Fibroblast of lung (primary cell): ENCODE measurements around the gene PAQR6. TPM values are rescaled to one million over a fixed set of nuclear protein-coding genes. Genes with fewer than 3 reads are reported as not detected.

Experiments used
- DNase-seq, 2 donors: peaks; one replicate each; pipeline versions ENCODE4 v3.0.0 to v3.0.0-alpha.2; 2010; ENCODE audit warnings: low read depth in 2 of 2
- H2AFZ ChIP-seq: 2 replicates; pipeline ENCODE4 v1.5.1; 2012; ENCODE audit warnings: low read length, control low read depth, inconsistent platforms
- H3K27ac ChIP-seq: 2 replicates; pipeline ENCODE4 v1.5.1; 2011; ENCODE audit warnings: low read length, control low read depth; ENCODE audit not compliant: insufficient read depth
- H3K27me3 ChIP-seq: 2 replicates; pipeline ENCODE4 v1.5.1; 2011; ENCODE audit warnings: mild to moderate bottlenecking, low read length; ENCODE audit not compliant: control insufficient read depth, insufficient read depth
- H3K36me3 ChIP-seq: 2 replicates; pipeline ENCODE4 v1.5.1; 2011; ENCODE audit warnings: low read length; ENCODE audit not compliant: control insufficient read depth, insufficient read depth
- H3K4me1 ChIP-seq: 2 replicates; pipeline ENCODE4 v1.5.1; 2011; ENCODE audit warnings: low read length; ENCODE audit not compliant: control insufficient read depth, insufficient read depth; ENCODE audit errors: extremely low read depth
- H3K4me2 ChIP-seq: 2 replicates; pipeline ENCODE4 v1.5.1; 2011; ENCODE audit warnings: low read length, control low read depth; ENCODE audit not compliant: insufficient read depth; ENCODE audit errors: extremely low read depth
- H3K4me3 ChIP-seq, 4 experiments: fragments of 200-600 bp in 1 of 4; sonication (generic) in 1 of 4; replicated peaks in 1 of 4; 2 replicates each; pipeline ENCODE4 v1.5.1; 2011 to 2016; ENCODE audit warnings: low read length in 4 of 4, low read depth in 3 of 4, mild to moderate bottlenecking in 3 of 4, control low read depth in 2 of 4, inconsistent platforms in 1 of 4, mixed read lengths in 1 of 4; ENCODE audit not compliant: insufficient read depth in 1 of 4; ENCODE audit errors: control extremely low read depth in 1 of 4
- H3K79me2 ChIP-seq: 2 replicates; pipeline ENCODE4 v1.5.1; 2012; ENCODE audit warnings: mild to moderate bottlenecking, low read length, inconsistent platforms; ENCODE audit not compliant: control insufficient read depth, insufficient read depth
- H3K9ac ChIP-seq: 2 replicates; pipeline ENCODE4 v1.5.1; 2011; ENCODE audit warnings: mild to moderate bottlenecking, low read length, control low read depth; ENCODE audit not compliant: insufficient read depth
- H3K9me3 ChIP-seq: 2 replicates; pipeline ENCODE4 v1.5.1; 2012; ENCODE audit warnings: low read depth, low read length; ENCODE audit not compliant: control insufficient read depth, insufficient read depth
- H4K20me1 ChIP-seq: 2 replicates; pipeline ENCODE4 v1.5.1; 2011; ENCODE audit warnings: low read length; ENCODE audit not compliant: control insufficient read depth, insufficient read depth; ENCODE audit errors: extremely low read depth
- EZH2 ChIP-seq: IDR thresholded peaks from 2 replicates; pipeline ENCODE4 v1.5.1; 2012; ENCODE audit warnings: low read length, control low read depth, mild to moderate bottlenecking; ENCODE audit errors: missing control alignments
- polyA minus RNA-seq: library from RNA; depleted of rRNA, polyadenylated mRNA; stranded (reverse); fragments of >200 nt; gene quantifications from 2 replicates; pipeline ENCODE4 v1.2.3, GENCODE V29; 2011; ENCODE audit warnings: low replicate concordance
- polyA plus RNA-seq, 2 donors: library from polyadenylated mRNA; depleted of rRNA in 1 of 2; stranded (reverse) in 1 of 2; unstranded in 1 of 2; fragments of >200 nt; gene quantifications; 2 replicates each; pipeline ENCODE4 v1.2.1, GENCODE V29; 2011 to 2012; ENCODE audit warnings: missing spikeins in 1 of 2
- total RNA-seq: library from RNA; depleted of rRNA; stranded (reverse); fragments of >200 nt; gene quantifications from 2 replicates; pipeline ENCODE4 v1.2.1, GENCODE V29; 2014
- TF ChIP-seq, protein P1 (sequence below), 2 donors: IDR thresholded peaks in 1 of 2; conservative IDR thresholded peaks in 1 of 2; 1 replicate in 1 of 2; 2 replicates in 1 of 2; pipeline ENCODE4 v1.5.1; 2011 to 2012; ENCODE audit warnings: low read length in 2 of 2, control low read depth in 1 of 2, inconsistent platforms in 1 of 2, low read depth in 1 of 2, mild to moderate bottlenecking in 1 of 2

Gene PAQR6, protein sequence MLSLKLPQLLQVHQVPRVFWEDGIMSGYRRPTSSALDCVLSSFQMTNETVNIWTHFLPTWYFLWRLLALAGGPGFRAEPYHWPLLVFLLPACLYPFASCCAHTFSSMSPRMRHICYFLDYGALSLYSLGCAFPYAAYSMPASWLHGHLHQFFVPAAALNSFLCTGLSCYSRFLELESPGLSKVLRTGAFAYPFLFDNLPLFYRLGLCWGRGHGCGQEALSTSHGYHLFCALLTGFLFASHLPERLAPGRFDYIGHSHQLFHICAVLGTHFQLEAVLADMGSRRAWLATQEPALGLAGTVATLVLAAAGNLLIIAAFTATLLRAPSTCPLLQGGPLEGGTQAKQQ
- total RNA-seq (0.26 and 0.33 TPM in 2 replicates), polyA plus RNA-seq (0.05 and 0.17 TPM in 2 replicates), polyA minus RNA-seq (not detected in 2 replicates)
- 0.27 and 0.33 TPM in 2 replicates for polyA plus RNA-seq (2012)

DNA sequence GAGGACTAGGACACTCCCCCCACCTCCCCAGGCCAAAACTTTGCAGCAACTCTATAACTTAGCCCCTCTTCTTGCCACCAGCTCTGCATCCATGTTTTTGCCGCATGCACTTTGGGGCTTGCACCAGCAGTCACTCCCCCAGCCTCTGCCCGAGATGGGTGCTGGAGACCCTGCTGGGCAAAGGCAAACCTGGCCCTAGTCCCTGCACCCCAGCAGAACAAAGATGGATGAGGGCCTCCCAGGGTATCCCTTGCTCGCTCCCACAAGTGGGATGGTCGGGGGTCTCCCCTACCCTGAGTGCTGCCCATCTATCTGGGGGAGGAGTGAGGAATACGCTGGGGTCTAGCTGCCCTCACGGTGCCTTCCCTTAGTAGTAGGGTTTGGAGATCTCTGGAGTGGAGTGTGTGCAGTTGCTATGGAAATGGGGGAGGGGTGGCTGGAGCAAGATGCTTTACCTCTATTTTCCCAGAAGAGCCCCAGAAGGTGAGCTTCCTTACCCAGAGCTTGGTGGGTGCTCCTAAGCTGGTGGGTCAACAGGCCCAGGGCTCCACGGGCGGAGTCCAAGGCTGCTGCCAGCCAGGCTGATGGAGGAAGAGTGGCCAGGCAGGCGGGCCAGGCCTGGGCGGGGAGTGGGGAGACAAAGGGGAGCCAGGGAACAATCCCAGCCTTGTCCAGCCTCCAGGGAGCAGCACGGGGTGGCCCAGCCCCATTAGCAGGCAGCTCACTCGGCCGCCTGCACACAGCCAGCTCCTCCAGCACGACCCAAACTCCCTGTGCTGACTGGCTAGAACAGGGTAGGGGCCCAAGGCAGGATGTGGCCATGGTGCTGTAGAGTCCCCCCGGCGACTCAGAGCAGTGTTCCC, at the start of gene PAQR6:
Gene PAQR6, minus strand, starts transcription at position 597 of the 863 bp plus-strand sequence. CDS start 1,325 bp downstream, outside the sequence.
- peaks cover 3% of the 10 kb centered on the region for H3K4me1 ChIP-seq
- no peak within 1 kb of the TSS for H3K4me3 ChIP-seq
- TF ChIP-seq, protein P1, sequence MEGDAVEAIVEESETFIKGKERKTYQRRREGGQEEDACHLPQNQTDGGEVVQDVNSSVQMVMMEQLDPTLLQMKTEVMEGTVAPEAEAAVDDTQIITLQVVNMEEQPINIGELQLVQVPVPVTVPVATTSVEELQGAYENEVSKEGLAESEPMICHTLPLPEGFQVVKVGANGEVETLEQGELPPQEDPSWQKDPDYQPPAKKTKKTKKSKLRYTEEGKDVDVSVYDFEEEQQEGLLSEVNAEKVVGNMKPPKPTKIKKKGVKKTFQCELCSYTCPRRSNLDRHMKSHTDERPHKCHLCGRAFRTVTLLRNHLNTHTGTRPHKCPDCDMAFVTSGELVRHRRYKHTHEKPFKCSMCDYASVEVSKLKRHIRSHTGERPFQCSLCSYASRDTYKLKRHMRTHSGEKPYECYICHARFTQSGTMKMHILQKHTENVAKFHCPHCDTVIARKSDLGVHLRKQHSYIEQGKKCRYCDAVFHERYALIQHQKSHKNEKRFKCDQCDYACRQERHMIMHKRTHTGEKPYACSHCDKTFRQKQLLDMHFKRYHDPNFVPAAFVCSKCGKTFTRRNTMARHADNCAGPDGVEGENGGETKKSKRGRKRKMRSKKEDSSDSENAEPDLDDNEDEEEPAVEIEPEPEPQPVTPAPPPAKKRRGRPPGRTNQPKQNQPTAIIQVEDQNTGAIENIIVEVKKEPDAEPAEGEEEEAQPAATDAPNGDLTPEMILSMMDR (conservative IDR thresholded peaks at IDR 0.05 in 1 of 2, IDR thresholded peaks at IDR 0.05 in 1 of 2; ENCODE audit: low read depth in 1 of 2, low read length in 2 of 2): no peak
- no peak for TF ChIP-seq EZH2
- H3K9me3 ChIP-seq: no peaks in the 10 kb centered on the region
- no peak within 1 kb of the TSS for H2AFZ ChIP-seq
- H3K79me2 ChIP-seq: no peaks in the 10 kb centered on the region
- no peak within 1 kb of the TSS for H3K4me2 ChIP-seq
- peaks cover 10% of the 10 kb centered on the region for H3K27me3 ChIP-seq
- H3K27ac ChIP-seq: no peak within 1 kb of the TSS
- no peak for DNase-seq
- H4K20me1 ChIP-seq: no peaks in the 10 kb centered on the region
- peaks cover 12% of the 10 kb centered on the region for H3K36me3 ChIP-seq
- no peak within 1 kb of the TSS for H3K9ac ChIP-seq

DNA sequence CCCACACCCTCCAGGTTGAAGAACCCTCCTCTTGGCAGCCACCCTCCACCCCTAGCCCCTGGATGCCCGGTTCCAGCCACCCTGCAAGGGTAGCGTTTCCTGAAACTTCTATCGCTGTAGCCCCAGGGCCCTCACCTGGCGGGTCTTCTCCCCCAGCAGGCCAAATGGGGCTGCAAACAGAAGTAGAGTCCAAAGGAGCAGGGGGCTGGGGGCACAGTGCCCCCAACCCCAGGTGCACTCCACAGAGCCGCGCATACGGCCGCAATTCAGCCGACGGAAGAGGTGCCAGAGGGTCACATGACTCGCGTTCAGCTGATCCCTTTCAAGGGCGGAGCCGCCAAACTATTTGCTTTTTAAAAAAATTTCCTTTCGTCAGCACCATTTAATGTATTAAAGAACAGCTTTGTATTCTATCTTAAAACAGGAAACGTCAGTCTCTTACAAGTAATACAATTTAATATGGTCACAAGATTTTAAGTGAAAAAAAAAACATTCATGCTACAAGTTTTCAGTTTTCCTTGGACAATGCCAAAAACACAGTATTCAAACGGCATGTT, 47.6 kb upstream of the PAQR6 start, which contains the start of gene GLMP:
Gene GLMP, minus strand, starts transcription at position 289 of the 557 bp plus-strand sequence. Its CDS starts 34 bp downstream, at position 255.
- H3K79me2 ChIP-seq: peaks cover 6% of the 10 kb centered on the region
- no peaks in the 10 kb centered on the region for H4K20me1 ChIP-seq
- H3K36me3 ChIP-seq: peaks cover 4% of the 10 kb centered on the region
- TF ChIP-seq EZH2: no peak
- TF ChIP-seq, protein P1 (conservative IDR thresholded peaks at IDR 0.05 in 1 of 2, IDR thresholded peaks at IDR 0.05 in 1 of 2; ENCODE audit: low read depth in 1 of 2, low read length in 2 of 2): no peak
- H3K27me3 ChIP-seq: no peaks in the 10 kb centered on the region
- peaks cover 8% of the 10 kb centered on the region for H3K4me1 ChIP-seq
- peak within 1 kb of the TSS; percentile 62 for H3K9ac ChIP-seq
- peak; percentile 58 to 81 for DNase-seq
- peak within 1 kb of the TSS; percentile 23 for H3K27ac ChIP-seq
- peak within 1 kb of the TSS; percentile 54 to 91 (median 82) for H3K4me3 ChIP-seq
- H2AFZ ChIP-seq: peak within 1 kb of the TSS; percentile 95
- H3K4me2 ChIP-seq: peak within 1 kb of the TSS; percentile 90
- H3K9me3 ChIP-seq: no peaks in the 10 kb centered on the region
